B cell (primary cell): ENCODE measurements around the gene C3orf49. TPM values are rescaled to one million over a fixed set of nuclear protein-coding genes. Genes with fewer than 3 reads are reported as not detected.

Source experiments
- ATAC-seq: fragments of 200-7000 bp; cut with Tn5 transposase; one replicate; pipeline ENCODE4 v1.10.0; 2021; ENCODE audit warnings: low read depth, mild to moderate bottlenecking, moderate number of reproducible peaks, moderate library complexity
- CTCF ChIA-PET: fragments of 350-600 bp; sonication (Branson Sonifier 250); formaldehyde crosslinking; loops from one replicate; lab custom pipeline; 2021; ENCODE audit warnings: antibody characterized with exemption, inconsistent platforms; lab: Charles Lee
- POLR2A ChIA-PET: fragments of 350-600 bp; sonication (Branson Sonifier 250); formaldehyde crosslinking; loops from one replicate; lab custom pipeline; 2021; ENCODE audit warnings: antibody characterized with exemption; lab: Charles Lee
- DNase-seq: peaks from one replicate; pipeline ENCODE4 v3.0.0; 2013
- H2AFZ ChIP-seq: 2 replicates; pipeline ENCODE4 v1.6.1; 2012; ENCODE audit warnings: mild to moderate bottlenecking, low read depth, low read length; ENCODE audit not compliant: insufficient read depth, poor library complexity, severe bottlenecking
- H3K27ac ChIP-seq, 2 donors: 1 replicate in 1 of 2; 2 replicates in 1 of 2; pipeline ENCODE4 v1.5.1; 2012 to 2013; ENCODE audit warnings: low read length in 2 of 2, mild to moderate bottlenecking in 2 of 2, moderate library complexity in 1 of 2
- H3K27me3 ChIP-seq, 4 experiments: fragments of 200-600 bp in 1 of 4; sonication (generic) in 1 of 4; replicated peaks in 1 of 4; 1 replicate in 2 of 4; 2 replicates in 2 of 4; pipeline versions ENCODE4 v1.6.1 to v1.7.0; 2013 to 2016; ENCODE audit warnings: low read length in 3 of 4, mild to moderate bottlenecking in 2 of 4, mixed read lengths in 1 of 4, moderate library complexity in 1 of 4; ENCODE audit not compliant: insufficient read depth in 4 of 4, control insufficient read depth in 3 of 4; ENCODE audit errors: control extremely low read depth in 1 of 4
- H3K36me3 ChIP-seq, 2 experiments: replicated peaks in 1 of 2; 1 replicate in 1 of 2; 2 replicates in 1 of 2; pipeline versions ENCODE4 v1.6.1 to v1.7.1; 2013; ENCODE audit warnings: low read length in 1 of 2; ENCODE audit not compliant: insufficient read depth in 2 of 2, control insufficient read depth in 1 of 2; ENCODE audit errors: control extremely low read depth in 1 of 2, extremely low read depth in 1 of 2
- H3K4me1 ChIP-seq, 2 donors: fragments of 200-600 bp in 1 of 2; sonication (generic) in 1 of 2; 1 replicate in 1 of 2; 2 replicates in 1 of 2; pipeline versions ENCODE4 v1.5.1 to v1.6.1; 2013 to 2017; ENCODE audit warnings: low read length in 2 of 2; ENCODE audit not compliant: control insufficient read depth in 2 of 2, insufficient read depth in 2 of 2
- H3K4me2 ChIP-seq: replicated peaks from 2 replicates; pipeline ENCODE3; 2012; ENCODE audit warnings: mild to moderate bottlenecking, low read depth, low read length; ENCODE audit not compliant: poor library complexity, severe bottlenecking
- H3K4me3 ChIP-seq, 5 experiments: fragments of 200-600 bp in 1 of 5; sonication (generic) in 1 of 5; 1 replicate in 3 of 5; 2 replicates in 2 of 5; pipeline versions ENCODE4 v1.5.1 to v1.7.0; 2011 to 2016; ENCODE audit warnings: low read length in 4 of 5, mild to moderate bottlenecking in 4 of 5, low read depth in 2 of 5, control low read depth in 1 of 5, moderate library complexity in 1 of 5; ENCODE audit not compliant: insufficient read depth in 1 of 5; ENCODE audit errors: control extremely low read depth in 1 of 5, extremely low read depth in 1 of 5
- H3K79me2 ChIP-seq: fragments of 200-600 bp; sonication (generic); one replicate; pipeline ENCODE4 v1.6.0; 2016; ENCODE audit warnings: low read length; ENCODE audit not compliant: control insufficient read depth, insufficient read depth
- H3K9ac ChIP-seq: fragments of 200-600 bp; sonication (generic); 2 replicates; pipeline ENCODE4 v1.6.1; 2017; ENCODE audit warnings: mild to moderate bottlenecking, low read length, moderate library complexity
- H3K9me3 ChIP-seq, 3 donors: one replicate each; pipeline versions ENCODE4 v1.6.1 to v1.7.1; 2013; ENCODE audit warnings: low read length in 2 of 3; ENCODE audit not compliant: control insufficient read depth in 2 of 3, insufficient read depth in 1 of 3; ENCODE audit errors: control extremely low read depth in 1 of 3
- H4K20me1 ChIP-seq: 2 replicates; pipeline ENCODE4 v1.6.0; 2012; ENCODE audit warnings: mild to moderate bottlenecking, low read length; ENCODE audit not compliant: insufficient read depth, control insufficient read depth, poor library complexity, severe bottlenecking
- H3K27ac Mint-ChIP-seq: one replicate; pipeline ENCODE4 v1.8.0; 2021; ENCODE audit warnings: mixed read lengths
- H3K27me3 Mint-ChIP-seq: one replicate; pipeline ENCODE4 v1.8.0; 2021; ENCODE audit warnings: mixed read lengths
- H3K4me1 Mint-ChIP-seq: one replicate; pipeline ENCODE4 v1.8.0; 2021; ENCODE audit warnings: mixed read lengths
- H3K4me3 Mint-ChIP-seq: one replicate; pipeline ENCODE4 v1.8.0; 2021; ENCODE audit warnings: mixed read lengths
- H3K9me3 Mint-ChIP-seq: one replicate; pipeline ENCODE4 v1.8.0; 2022; ENCODE audit warnings: mixed read lengths; ENCODE audit not compliant: insufficient read depth
- EZH2 ChIP-seq: IDR thresholded peaks from 2 replicates; pipeline ENCODE4 v1.6.1; 2012; ENCODE audit warnings: borderline replicate concordance, low read depth, mild to moderate bottlenecking, moderate library complexity, low read length; ENCODE audit not compliant: insufficient read depth, poor library complexity, severe bottlenecking
- WGBS: methylation state at CpG from one replicate; pipeline ENCODE4 v1.1.5; 2013; ENCODE audit warnings: missing lambda C conversion rate; ENCODE audit not compliant: insufficient coverage; 5-methylcytosine and 5-hydroxymethylcytosine counted together
- intact Hi-C: fragments of 100-400 bp; cut with micrococcal nuclease; formaldehyde crosslinking; loops from one replicate; pipeline ENCODE4 v1.10.0; 2022
- polyA plus RNA-seq: library from polyadenylated mRNA; depleted of rRNA; stranded (reverse); fragments of >200 nt; gene quantifications from 2 replicates; pipeline ENCODE4 v1.2.3, GENCODE V29; 2012
- total RNA-seq, 2 donors: library from RNA; stranded (reverse); fragments of 120-200 nt in 1 of 2; gene quantifications; 1 replicate in 1 of 2; 2 replicates in 1 of 2; pipeline versions ENCODE4 v1.2.3 to v1.2.4, GENCODE V29; 2013 to 2022
- TF ChIP-seq, protein P1 (sequence below): fragments of 200-600 bp; IDR thresholded peaks from one replicate; pipeline ENCODE4 v1.8.0; 2022; ENCODE audit warnings: antibody characterized with exemption, mild to moderate bottlenecking

Gene C3orf49
- total and polyA plus RNA-seq, 2 donors (not counting 1 experiment from before 2014, with no cell fraction given), result not detected

DNA sequence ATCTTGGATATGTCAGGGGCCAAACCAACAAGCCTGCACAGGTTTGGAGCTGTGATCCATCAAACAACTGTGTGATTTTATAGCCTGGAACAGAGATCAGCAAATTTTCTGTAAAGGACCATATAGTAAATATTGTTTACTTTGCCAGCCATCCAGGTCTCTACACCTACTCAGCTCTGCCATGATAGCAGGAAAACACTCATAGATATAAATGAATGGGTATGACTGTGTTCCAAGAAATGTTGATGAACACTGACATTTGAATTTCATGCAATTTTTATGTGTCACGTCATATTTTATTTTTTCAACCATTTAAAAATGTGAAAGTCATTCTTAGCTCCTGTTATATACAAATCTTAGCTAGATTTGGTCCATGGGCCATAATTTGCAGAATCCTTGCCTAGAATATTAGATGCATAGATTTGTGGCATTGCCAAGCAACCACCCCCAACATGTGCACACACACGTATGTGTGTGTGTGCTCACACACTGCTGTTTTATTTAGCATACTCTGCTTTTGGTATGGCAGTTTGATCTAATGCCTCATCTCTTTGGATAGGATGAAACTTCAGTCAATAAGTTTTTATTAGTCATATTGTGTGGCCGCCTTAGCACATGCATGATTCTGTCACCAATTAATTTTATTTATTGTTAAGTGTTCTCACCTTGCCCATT lies 51.0 kb downstream of the C3orf49 start:
- Histone ChIP-seq H3K4me3 (no peak overlapping the region), H3K4me2 (no peak overlapping the region), H3K27me3 (no peaks in the 10 kb centered on the region), H3K9me3 (no peaks in the 10 kb centered on the region), H3K9ac (no peak overlapping the region), H3K36me3 (peaks cover 0 to 6% of the 10 kb centered on the region in 2 experiments), H3K79me2 (peaks cover 98% of the 10 kb centered on the region), H4K20me1 (peaks cover 60% of the 10 kb centered on the region), H3K4me1 (peaks cover 10 to 16% of the 10 kb centered on the region in 2 donors), H2AFZ (no peak overlapping the region), H3K27ac (no peak overlapping the region)
- intact Hi-C loops, result loop anchor here (2.0 kb wide), 1 partner anchor 17 kb away; no protein-coding TSS in a partner anchor
- ATAC-seq (no peak), DNase-seq (no peak)
- Mint-ChIP-seq H3K27ac (no peak overlapping the region), H3K4me3 (no peak overlapping the region), H3K4me1 (peaks cover 55% of the 10 kb centered on the region), H3K9me3 (no peaks in the 10 kb centered on the region), H3K27me3 (no peaks in the 10 kb centered on the region)
- WGBS, result no CpG with 5 or more reads among the region's 3 CpGs
- ChIA-PET CTCF (interaction anchor here (1.4 to 1.5 kb wide), 2 partner anchors 45 to 51 kb away, joined by 3 read pairs; partner anchors contain the start of gene C3orf49), POLR2A (no interaction called here)
- TF ChIP-seq, protein P1, sequence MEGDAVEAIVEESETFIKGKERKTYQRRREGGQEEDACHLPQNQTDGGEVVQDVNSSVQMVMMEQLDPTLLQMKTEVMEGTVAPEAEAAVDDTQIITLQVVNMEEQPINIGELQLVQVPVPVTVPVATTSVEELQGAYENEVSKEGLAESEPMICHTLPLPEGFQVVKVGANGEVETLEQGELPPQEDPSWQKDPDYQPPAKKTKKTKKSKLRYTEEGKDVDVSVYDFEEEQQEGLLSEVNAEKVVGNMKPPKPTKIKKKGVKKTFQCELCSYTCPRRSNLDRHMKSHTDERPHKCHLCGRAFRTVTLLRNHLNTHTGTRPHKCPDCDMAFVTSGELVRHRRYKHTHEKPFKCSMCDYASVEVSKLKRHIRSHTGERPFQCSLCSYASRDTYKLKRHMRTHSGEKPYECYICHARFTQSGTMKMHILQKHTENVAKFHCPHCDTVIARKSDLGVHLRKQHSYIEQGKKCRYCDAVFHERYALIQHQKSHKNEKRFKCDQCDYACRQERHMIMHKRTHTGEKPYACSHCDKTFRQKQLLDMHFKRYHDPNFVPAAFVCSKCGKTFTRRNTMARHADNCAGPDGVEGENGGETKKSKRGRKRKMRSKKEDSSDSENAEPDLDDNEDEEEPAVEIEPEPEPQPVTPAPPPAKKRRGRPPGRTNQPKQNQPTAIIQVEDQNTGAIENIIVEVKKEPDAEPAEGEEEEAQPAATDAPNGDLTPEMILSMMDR, result no peak
- TF ChIP-seq EZH2, result no peak

DNA sequence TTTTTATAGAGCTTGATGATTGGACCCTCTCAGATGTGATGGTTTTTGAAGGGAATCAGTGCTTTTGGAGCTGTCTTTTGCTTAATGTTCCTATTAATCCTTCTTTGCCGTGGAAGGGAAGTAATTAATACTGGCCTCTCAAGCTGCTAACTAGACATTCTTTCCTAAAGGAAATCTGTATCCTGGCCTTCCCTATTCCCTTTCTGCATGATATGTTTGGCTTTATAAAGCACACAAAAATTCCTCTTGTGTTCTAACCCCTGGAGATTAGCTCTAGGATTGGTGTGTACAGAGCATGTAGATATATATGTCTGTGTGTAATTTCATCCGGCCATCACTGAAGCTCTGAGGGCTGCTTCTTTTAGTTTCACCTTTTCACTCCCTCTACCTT lies 51.5 kb downstream of the C3orf49 start:
- WGBS, result no CpG with 5 or more reads among the region's 2 CpGs
- peaks cover 0 to 6% of the 10 kb centered on the region in 2 experiments for H3K36me3 ChIP-seq
- H3K9ac ChIP-seq, result no peak overlapping the region
- H3K27me3 ChIP-seq, result no peaks in the 10 kb centered on the region
- H3K79me2 ChIP-seq, result peaks cover 99% of the 10 kb centered on the region
- peaks cover 65% of the 10 kb centered on the region for H4K20me1 ChIP-seq
- CTCF ChIA-PET, result no interaction called here
- H2AFZ ChIP-seq, result no peak overlapping the region
- H3K9me3 Mint-ChIP-seq, result no peaks in the 10 kb centered on the region
- H3K4me1 Mint-ChIP-seq, result peaks cover 57% of the 10 kb centered on the region
- no peaks in the 10 kb centered on the region for H3K9me3 ChIP-seq
- TF ChIP-seq, protein P1, result no peak
- no peak for TF ChIP-seq EZH2
- POLR2A ChIA-PET, result no interaction called here
- DNase-seq, result no peak
- H3K4me3 Mint-ChIP-seq, result no peak overlapping the region
- H3K27ac Mint-ChIP-seq, result no peak overlapping the region
- peaks cover 6 to 12% of the 10 kb centered on the region in 2 donors for H3K4me1 ChIP-seq
- no peak overlapping the region for H3K4me2 ChIP-seq
- no peak overlapping the region for H3K4me3 ChIP-seq
- H3K27ac ChIP-seq, result no peak overlapping the region
- no peak for ATAC-seq
- intact Hi-C loops, result loop anchor here (2.0 kb wide), 1 partner anchor 16 kb away; no protein-coding TSS in a partner anchor
- no peaks in the 10 kb centered on the region for H3K27me3 Mint-ChIP-seq
